Loucy (cell line): ENCODE data around the gene ADCY10.

Source experiments
- H2AFZ ChIP-seq: fragments of 200-600 bp; sonication (generic); 2 replicates; pipeline ENCODE4 v1.6.0; 2016; ENCODE audit warnings: antibody characterized with exemption, mild to moderate bottlenecking, low read length, moderate library complexity
- H3F3A ChIP-seq: fragments of 200-600 bp; 2 replicates; pipeline ENCODE4 v1.6.0; 2016; ENCODE audit warnings: antibody characterized with exemption, low read depth, mild to moderate bottlenecking
- H3K27me3 ChIP-seq: fragments of 200-600 bp; sonication (generic); 2 replicates; pipeline ENCODE4 v1.6.1; 2014; ENCODE audit warnings: low read length, mild to moderate bottlenecking; ENCODE audit not compliant: insufficient read depth, poor library complexity, severe bottlenecking
- H3K36me3 ChIP-seq: fragments of 200-600 bp; sonication (generic); 2 replicates; pipeline ENCODE4 v1.6.1; 2016; ENCODE audit warnings: low read length; ENCODE audit not compliant: insufficient read depth
- H3K4me1 ChIP-seq: fragments of 200-600 bp; sonication (generic); 2 replicates; pipeline ENCODE4 v1.5.1; 2014; ENCODE audit warnings: low read length, mild to moderate bottlenecking; ENCODE audit not compliant: insufficient read depth, poor library complexity, severe bottlenecking
- H3K4me2 ChIP-seq: fragments of 200-600 bp; sonication (generic); 2 replicates; pipeline ENCODE4 v1.6.0; 2014; ENCODE audit warnings: antibody characterized with exemption, low read length, low read depth, mild to moderate bottlenecking; ENCODE audit not compliant: poor library complexity, severe bottlenecking
- H3K4me3 ChIP-seq: fragments of 200-600 bp; sonication (generic); 2 replicates; pipeline ENCODE4 v1.5.1; 2014; ENCODE audit warnings: low read length, mild to moderate bottlenecking, mixed read lengths; ENCODE audit not compliant: poor library complexity, severe bottlenecking
- H3K79me2 ChIP-seq: fragments of 200-600 bp; sonication (generic); 2 replicates; pipeline ENCODE4 v1.6.1; 2014; ENCODE audit warnings: low read length; ENCODE audit not compliant: insufficient read depth
- H3K9ac ChIP-seq: fragments of 200-600 bp; sonication (generic); 2 replicates; pipeline ENCODE4 v1.6.0; 2014; ENCODE audit warnings: mild to moderate bottlenecking, low read depth, low read length, moderate library complexity; ENCODE audit not compliant: poor library complexity, severe bottlenecking
- H3K9me2 ChIP-seq: fragments of 200-600 bp; sonication (generic); replicated peaks from 2 replicates; pipeline ENCODE4 v1.6.1; 2016; ENCODE audit warnings: low read depth, low read length, mixed read lengths
- H3K9me3 ChIP-seq: fragments of 200-600 bp; sonication (generic); 2 replicates; pipeline ENCODE4 v1.6.1; 2014; ENCODE audit warnings: mild to moderate bottlenecking, antibody characterized with exemption, low read length, low read depth; ENCODE audit not compliant: insufficient read depth
- H4K20me1 ChIP-seq: fragments of 200-600 bp; sonication (generic); 2 replicates; pipeline ENCODE4 v1.6.0; 2014; ENCODE audit warnings: antibody characterized with exemption, low read length, mild to moderate bottlenecking; ENCODE audit not compliant: insufficient read depth, poor library complexity, severe bottlenecking
- CTCF ChIP-seq: fragments of 200-600 bp; sonication (generic); conservative IDR thresholded peaks from 2 replicates; pipeline ENCODE4 v1.5.1; 2014; ENCODE audit warnings: mild to moderate bottlenecking, antibody characterized with exemption, low read length
- EZH2phosphoT487 ChIP-seq: fragments of 200-600 bp; IDR thresholded peaks from 2 replicates; pipeline ENCODE4 v1.6.1; 2018; ENCODE audit warnings: antibody characterized with exemption, mild to moderate bottlenecking, moderate library complexity, borderline replicate concordance

Gene ADCY10

DNA sequence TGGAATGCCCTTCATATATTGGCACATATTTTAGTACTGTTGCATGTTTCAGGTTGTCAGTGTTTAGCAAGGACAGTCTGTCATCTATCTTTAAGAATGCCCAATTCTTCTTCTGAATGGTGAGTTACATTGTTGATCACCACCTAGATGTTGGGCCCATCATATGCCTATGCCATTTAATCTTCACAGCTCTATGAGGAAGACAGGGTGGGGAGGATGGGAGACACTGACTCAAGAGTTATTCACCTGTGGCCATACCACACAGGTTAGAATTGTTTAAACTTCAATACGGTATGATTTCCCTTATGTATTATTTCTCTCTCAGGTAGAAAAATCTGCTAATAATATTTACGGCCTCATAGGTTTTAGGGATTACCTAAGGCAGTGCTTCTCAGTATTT is 147.4 kb downstream of the ADCY10 start:
- Histone ChIP-seq H4K20me1 (peaks cover 7% of the 10 kb centered on the region), H3K4me1 (peaks cover 30% of the 10 kb centered on the region), H2AFZ (no peak overlapping the region), H3K9ac (no peak overlapping the region), H3K9me2 (no peaks in the 10 kb centered on the region), H3K27me3 (no peaks in the 10 kb centered on the region), H3K4me2 (no peak overlapping the region), H3K9me3 (no peaks in the 10 kb centered on the region), H3F3A (0 out of 2 replicates have a peak, but pooled peaks cover 4% of the 10 kb centered on the region), H3K36me3 (peaks cover 59% of the 10 kb centered on the region), H3K4me3 (no peak overlapping the region), H3K79me2 (peaks cover 55% of the 10 kb centered on the region)
- TF ChIP-seq EZH2phosphoT487 (no peak), CTCF (no peak)

DNA sequence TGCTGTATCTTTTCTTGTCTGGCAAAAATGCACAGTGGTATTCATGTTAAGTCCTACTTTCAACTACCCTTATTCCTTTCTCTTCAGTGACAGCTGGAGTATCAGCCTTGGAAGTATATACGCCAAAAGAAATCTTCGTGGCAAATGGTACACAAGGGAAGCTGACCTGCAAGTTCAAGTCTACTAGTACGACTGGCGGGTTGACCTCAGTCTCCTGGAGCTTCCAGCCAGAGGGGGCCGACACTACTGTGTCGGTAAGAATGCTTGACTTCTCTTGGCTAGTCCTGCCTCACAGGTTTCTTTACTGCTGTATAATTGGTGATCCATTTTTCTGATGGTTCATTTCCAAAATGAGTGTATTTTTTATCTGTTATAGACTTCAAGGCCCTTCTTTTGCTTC is 148.4 kb downstream of the ADCY10 start:
- Histone ChIP-seq H3K9me2 (no peaks in the 10 kb centered on the region), H3K9me3 (no peaks in the 10 kb centered on the region), H3F3A (0 out of 2 replicates have a peak, but pooled peaks cover 4% of the 10 kb centered on the region), H3K36me3 (peaks cover 55% of the 10 kb centered on the region), H3K4me3 (no peak overlapping the region), H2AFZ (no peak overlapping the region), H3K79me2 (peaks cover 66% of the 10 kb centered on the region), H3K9ac (no peak overlapping the region), H3K4me2 (no peak overlapping the region), H3K4me1 (peaks cover 40% of the 10 kb centered on the region), H4K20me1 (peaks cover 7% of the 10 kb centered on the region), H3K27me3 (no peaks in the 10 kb centered on the region)
- TF ChIP-seq CTCF (no peak), EZH2phosphoT487 (no peak)

- H3K9me3 ChIP-seq, result no peaks in the 10 kb centered on the region
- peaks cover 74% of the 10 kb centered on the region for H3K79me2 ChIP-seq
- H3K36me3 ChIP-seq, result peaks cover 47% of the 10 kb centered on the region
- TF ChIP-seq CTCF (no peak), EZH2phosphoT487 (no peak)
- H3K4me1 ChIP-seq, result peaks cover 41% of the 10 kb centered on the region
- H3K4me3 ChIP-seq, result no peak overlapping the region
- peak overlapping the region; percentile 10 for H3K4me2 ChIP-seq
- H3K27me3 ChIP-seq, result no peaks in the 10 kb centered on the region
- H4K20me1 ChIP-seq, result peaks cover 7% of the 10 kb centered on the region
- 0 out of 2 replicates have a peak, but pooled peaks cover 4% of the 10 kb centered on the region for H3F3A ChIP-seq
- H2AFZ ChIP-seq, result no peak overlapping the region
- no peak overlapping the region for H3K9ac ChIP-seq
- H3K9me2 ChIP-seq, result no peaks in the 10 kb centered on the region
Measured at GRCh38 chr1:167764458-167765330, 149.2 kb downstream of the ADCY10 start.
